IMR-90 (cell line): ENCODE results near the gene SMOC1.
A peak's percentile ranks its signal among the peaks of the same experiment; 100 is the strongest.

ENCODE experiments used
- CEBPB ChIP-seq: IDR thresholded peaks from 2 replicates; pipeline ENCODE4 v1.6.1; 2012; ENCODE audit warnings: low read depth, low read length, improper control_type of control experiment
- FOS ChIP-seq: fragments of 150-350 bp; IDR thresholded peaks from 2 replicates; pipeline ENCODE4 v1.6.1; 2016; ENCODE audit warnings: low read depth, low read length
- MAFK ChIP-seq: IDR thresholded peaks from 2 replicates; pipeline ENCODE4 v1.6.1; 2012; ENCODE audit warnings: low read depth, low read length, improper control_type of control experiment
- POLR2A ChIP-seq: IDR thresholded peaks from 2 replicates; pipeline ENCODE4 v1.6.1; 2012; ENCODE audit warnings: mild to moderate bottlenecking, low read depth, low read length
- RAD21 ChIP-seq: IDR thresholded peaks from 2 replicates; pipeline ENCODE4 v1.6.1; 2012; ENCODE audit warnings: low read length, improper control_type of control experiment
- RFX5 ChIP-seq: IDR thresholded peaks from 2 replicates; pipeline ENCODE4 v1.8.0; 2012; ENCODE audit warnings: low read depth, mild to moderate bottlenecking, low read length, moderate library complexity
- TF ChIP-seq, protein P1 (sequence below): conservative IDR thresholded peaks from 2 replicates; pipeline ENCODE4 v1.5.1; 2012; ENCODE audit warnings: mild to moderate bottlenecking, low read depth, low read length, improper control_type of control experiment
- TF ChIP-seq, protein P2 (sequence below): fragments of 150-350 bp; IDR thresholded peaks from 2 replicates; pipeline ENCODE4 v1.6.1; 2016; ENCODE audit warnings: low read depth, mild to moderate bottlenecking, low read length, moderate library complexity, borderline replicate concordance
- TF ChIP-seq, protein P3 (sequence below): fragments of 150-350 bp; IDR thresholded peaks from 2 replicates; pipeline ENCODE4 v1.6.1; 2017; ENCODE audit warnings: mild to moderate bottlenecking, antibody characterized with exemption, low read length, low read depth

DNA sequence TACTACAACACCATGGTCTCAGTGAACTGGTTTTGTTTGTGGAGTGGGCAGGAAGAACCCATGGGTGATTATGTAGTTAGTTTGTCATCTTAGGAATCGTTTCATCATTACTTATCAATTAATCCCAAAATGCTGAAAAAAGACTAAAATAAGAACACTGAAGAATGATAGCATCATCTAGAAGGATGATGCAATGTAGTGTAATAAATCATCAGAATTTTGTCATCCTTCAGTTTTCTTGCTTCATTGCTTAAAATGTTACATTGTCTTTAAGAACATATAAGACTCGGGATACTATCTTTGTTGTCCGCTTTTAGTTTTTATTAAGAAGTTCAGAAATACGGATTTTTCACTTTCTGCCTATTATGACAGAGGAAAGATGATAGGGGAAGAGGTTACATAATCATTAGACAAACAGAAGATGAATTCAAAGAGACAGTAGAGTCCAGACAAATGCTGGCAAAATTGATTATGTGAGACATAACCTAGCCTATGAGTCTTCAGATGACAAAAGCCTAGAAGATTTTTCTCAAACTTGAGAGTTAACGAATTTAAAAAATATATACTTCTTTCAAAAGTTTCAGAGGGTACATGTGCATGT lies 10.8 kb upstream of the SMOC1 start:
- TF ChIP-seq, protein P1, sequence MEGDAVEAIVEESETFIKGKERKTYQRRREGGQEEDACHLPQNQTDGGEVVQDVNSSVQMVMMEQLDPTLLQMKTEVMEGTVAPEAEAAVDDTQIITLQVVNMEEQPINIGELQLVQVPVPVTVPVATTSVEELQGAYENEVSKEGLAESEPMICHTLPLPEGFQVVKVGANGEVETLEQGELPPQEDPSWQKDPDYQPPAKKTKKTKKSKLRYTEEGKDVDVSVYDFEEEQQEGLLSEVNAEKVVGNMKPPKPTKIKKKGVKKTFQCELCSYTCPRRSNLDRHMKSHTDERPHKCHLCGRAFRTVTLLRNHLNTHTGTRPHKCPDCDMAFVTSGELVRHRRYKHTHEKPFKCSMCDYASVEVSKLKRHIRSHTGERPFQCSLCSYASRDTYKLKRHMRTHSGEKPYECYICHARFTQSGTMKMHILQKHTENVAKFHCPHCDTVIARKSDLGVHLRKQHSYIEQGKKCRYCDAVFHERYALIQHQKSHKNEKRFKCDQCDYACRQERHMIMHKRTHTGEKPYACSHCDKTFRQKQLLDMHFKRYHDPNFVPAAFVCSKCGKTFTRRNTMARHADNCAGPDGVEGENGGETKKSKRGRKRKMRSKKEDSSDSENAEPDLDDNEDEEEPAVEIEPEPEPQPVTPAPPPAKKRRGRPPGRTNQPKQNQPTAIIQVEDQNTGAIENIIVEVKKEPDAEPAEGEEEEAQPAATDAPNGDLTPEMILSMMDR = no peak
- TF ChIP-seq FOS (no peak), POLR2A (no peak), RAD21 (no peak), CEBPB (peak; percentile 50; the same call in 1 of the 2 replicates), MAFK (no peak), RFX5 (no peak)
- TF ChIP-seq, protein P2, sequence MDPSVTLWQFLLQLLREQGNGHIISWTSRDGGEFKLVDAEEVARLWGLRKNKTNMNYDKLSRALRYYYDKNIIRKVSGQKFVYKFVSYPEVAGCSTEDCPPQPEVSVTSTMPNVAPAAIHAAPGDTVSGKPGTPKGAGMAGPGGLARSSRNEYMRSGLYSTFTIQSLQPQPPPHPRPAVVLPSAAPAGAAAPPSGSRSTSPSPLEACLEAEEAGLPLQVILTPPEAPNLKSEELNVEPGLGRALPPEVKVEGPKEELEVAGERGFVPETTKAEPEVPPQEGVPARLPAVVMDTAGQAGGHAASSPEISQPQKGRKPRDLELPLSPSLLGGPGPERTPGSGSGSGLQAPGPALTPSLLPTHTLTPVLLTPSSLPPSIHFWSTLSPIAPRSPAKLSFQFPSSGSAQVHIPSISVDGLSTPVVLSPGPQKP = no peak
- TF ChIP-seq, protein P3, sequence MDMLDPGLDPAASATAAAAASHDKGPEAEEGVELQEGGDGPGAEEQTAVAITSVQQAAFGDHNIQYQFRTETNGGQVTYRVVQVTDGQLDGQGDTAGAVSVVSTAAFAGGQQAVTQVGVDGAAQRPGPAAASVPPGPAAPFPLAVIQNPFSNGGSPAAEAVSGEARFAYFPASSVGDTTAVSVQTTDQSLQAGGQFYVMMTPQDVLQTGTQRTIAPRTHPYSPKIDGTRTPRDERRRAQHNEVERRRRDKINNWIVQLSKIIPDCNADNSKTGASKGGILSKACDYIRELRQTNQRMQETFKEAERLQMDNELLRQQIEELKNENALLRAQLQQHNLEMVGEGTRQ = no peak
